K562 (cell line): ENCODE measurements around the gene DAZAP1. TPM values are rescaled to one million over a fixed set of nuclear protein-coding genes. Genes with fewer than 3 reads are reported as not detected.

Experiments used
- ASH1L ChIP-seq: fragments of 450-650 bp; IDR thresholded peaks from 2 replicates; pipeline ENCODE4 v1.6.1; 2018; ENCODE audit warnings: borderline replicate concordance, mild to moderate bottlenecking, low read depth; ENCODE audit not compliant: partially characterized antibody
- ATF3 ChIP-seq, 2 experiments: fragments of 450-650 bp in 1 of 2; sonication (generic) in 1 of 2; formaldehyde crosslinking in 1 of 2; IDR thresholded peaks in 1 of 2; conservative IDR thresholded peaks in 1 of 2; 2 replicates each; pipeline versions ENCODE4 v1.6.1 to v1.8.1; 2016 to 2023; ENCODE audit warnings: mild to moderate bottlenecking in 2 of 2, moderate library complexity in 2 of 2, inconsistent platforms in 1 of 2, missing genetic modification reagents in 1 of 2
- CTBP1 ChIP-seq: fragments of 450-650 bp; IDR thresholded peaks from 2 replicates; pipeline ENCODE4 v1.6.1; 2016; ENCODE audit warnings: borderline replicate concordance
- DEAF1 ChIP-seq: fragments of 450-650 bp; formaldehyde crosslinking; IDR thresholded peaks from 2 replicates; pipeline ENCODE4 v1.4.0; 2020; ENCODE audit warnings: mild to moderate bottlenecking, moderate library complexity
- DMBX1 ChIP-seq: fragments of 250-450 bp; sonication (Bioruptor Pico); IDR thresholded peaks from 2 replicates; pipeline ENCODE4 v1.8.0; 2022; ENCODE audit warnings: inconsistent platforms, mild to moderate bottlenecking, moderate library complexity, borderline replicate concordance
- ELK3 ChIP-seq: fragments of 450-650 bp; formaldehyde crosslinking; IDR thresholded peaks from 2 replicates; pipeline ENCODE4 v1.4.0; 2020; ENCODE audit warnings: mild to moderate bottlenecking
- HDAC1 ChIP-seq, 2 experiments: fragments of 450-650 bp; IDR thresholded peaks; 2 replicates each; pipeline ENCODE4 v1.6.1; 2016 to 2017; ENCODE audit warnings: inconsistent platforms in 1 of 2, mild to moderate bottlenecking in 1 of 2, moderate library complexity in 1 of 2
- HLTF ChIP-seq: fragments of 450-650 bp; IDR thresholded peaks from 2 replicates; pipeline ENCODE4 v1.6.1; 2016
- HMGXB4 ChIP-seq: sonication (generic); formaldehyde crosslinking; IDR thresholded peaks from 2 replicates; pipeline ENCODE4 v1.8.1; 2023; ENCODE audit warnings: mild to moderate bottlenecking, missing genetic modification reagents
- HNRNPH1 ChIP-seq: fragments of 200-400 bp; formaldehyde crosslinking; optimal IDR thresholded peaks from 2 replicates; pipeline ENCODE3; 2017; ENCODE audit warnings: low read depth, mild to moderate bottlenecking, low read length, moderate library complexity
- HSF4 ChIP-seq: fragments of 250-450 bp; sonication (Bioruptor Pico); IDR thresholded peaks from 2 replicates; pipeline ENCODE4 v2.1.2; 2022; ENCODE audit warnings: mild to moderate bottlenecking, moderate library complexity, borderline replicate concordance
- MAFK ChIP-seq: IDR thresholded peaks from 2 replicates; pipeline ENCODE4 v1.6.1; 2011; ENCODE audit warnings: low read length, improper control_type of control experiment
- PHTF2 ChIP-seq: fragments of 250-450 bp; sonication (Bioruptor Pico); IDR thresholded peaks from 2 replicates; pipeline ENCODE4 v1.5.0; 2021; ENCODE audit warnings: mild to moderate bottlenecking
- PML ChIP-seq: IDR thresholded peaks from 2 replicates; pipeline ENCODE4 v1.6.1; 2012; ENCODE audit warnings: low read length, inconsistent platforms
- XRCC5 ChIP-seq: fragments of 200-400 bp; formaldehyde crosslinking; IDR thresholded peaks from 2 replicates; pipeline ENCODE4 v1.6.1; 2017; ENCODE audit warnings: low read depth, mild to moderate bottlenecking, low read length
- ZNF280B ChIP-seq: fragments of 250-450 bp; sonication (Bioruptor Pico); IDR thresholded peaks from 2 replicates; pipeline ENCODE4 v1.5.1; 2021; ENCODE audit warnings: mild to moderate bottlenecking
- ZNF324 ChIP-seq: fragments of 250-450 bp; sonication (Bioruptor Pico); IDR thresholded peaks from 2 replicates; pipeline ENCODE4 v1.4.0; 2020; ENCODE audit warnings: mild to moderate bottlenecking
- ZNF354B ChIP-seq: fragments of 250-450 bp; sonication (Bioruptor Pico); IDR thresholded peaks from 2 replicates; pipeline ENCODE4 v1.4.0; 2020
- polyA plus RNA-seq, 8 experiments: library from polyadenylated mRNA; depleted of rRNA in 4 of 8; stranded (reverse) in 5 of 8; unstranded in 3 of 8; fragments of >200 nt; fragmentation: Nextera tagmentation in 2 of 8; fragmentation: Illumina TruSeq in 1 of 8; extraction: Ambion mirVana in 2 of 8; extraction: Trizol in 1 of 8; gene quantifications; 2 replicates each; pipeline versions ENCODE4 v1.2.1 to v1.2.3, GENCODE V29; 2011 to 2014; ENCODE audit warnings: inconsistent platforms in 1 of 8, missing spikeins in 1 of 8
- total RNA-seq, 7 experiments: library from RNA; depleted of rRNA in 6 of 7; stranded (reverse); fragments of >200 nt in 6 of 7; fragmentation: Illumina TruSeq in 2 of 7; extraction: Trizol in 2 of 7; gene quantifications; 2 replicates each; pipeline versions ENCODE4 v1.2.1 to v1.2.3, GENCODE V29; 2011 to 2021; ENCODE audit warnings: low replicate concordance in 1 of 7

Gene DAZAP1
- total and polyA plus RNA-seq, 9 of the 15 experiments (the other 6 are each of a cell fraction or from before 2014, with no cell fraction given) = 10.8 to 289 (median 142) TPM

GRCh38 chr19:1478934-1479707, 71.7 kb downstream of the DAZAP1 start, which contains the start of gene C19orf25 (continued):
- TF ChIP-seq PHTF2 (CRISPR knock-in tag) (no peak), ZNF324 (CRISPR knock-in tag) (no peak), PML (peak; percentile 46), HLTF (0 out of 2 replicates have a peak, but pooled peaks have one; percentile 45), MAFK (no peak), HNRNPH1 (no peak), HDAC1 (IDR thresholded peaks at IDR 0.05) (peak in 1 of 2 experiments; percentile 82; a peak in 2 of 4 replicates), DMBX1 (CRISPR knock-in tag) (no peak), ELK3 (CRISPR knock-in tag) (no peak), DEAF1 (no peak), XRCC5 (no peak), CTBP1 (peak; percentile 86; the same call in 1 of the 2 replicates), HMGXB4 (CRISPR knock-in tag) (no peak), HSF4 (CRISPR knock-in tag) (no peak), ZNF354B (CRISPR knock-in tag) (no peak), ZNF280B (no peak), ASH1L (no peak), ATF3 (IDR thresholded peaks at IDR 0.05) (no peak; the same call in 1 of the 2 replicates), ATF3 (CRISPR knock-in tag; conservative IDR thresholded peaks at IDR 0.05) (peak; percentile 85)
